NCI-H526 (cell line): Measurements from ENCODE around the gene TTL.
"Not testable (repeated sequence)": the region's sequence is repeated elsewhere in the genome, so short reads cannot be mapped to it uniquely, and the experiment has no call there.

Source experiments
- DNase-seq, 2 experiments: peaks; one replicate each; lab custom pipeline; 2025; lab: John Stamatoyannopoulos, UW

The TTL gene

DNA sequence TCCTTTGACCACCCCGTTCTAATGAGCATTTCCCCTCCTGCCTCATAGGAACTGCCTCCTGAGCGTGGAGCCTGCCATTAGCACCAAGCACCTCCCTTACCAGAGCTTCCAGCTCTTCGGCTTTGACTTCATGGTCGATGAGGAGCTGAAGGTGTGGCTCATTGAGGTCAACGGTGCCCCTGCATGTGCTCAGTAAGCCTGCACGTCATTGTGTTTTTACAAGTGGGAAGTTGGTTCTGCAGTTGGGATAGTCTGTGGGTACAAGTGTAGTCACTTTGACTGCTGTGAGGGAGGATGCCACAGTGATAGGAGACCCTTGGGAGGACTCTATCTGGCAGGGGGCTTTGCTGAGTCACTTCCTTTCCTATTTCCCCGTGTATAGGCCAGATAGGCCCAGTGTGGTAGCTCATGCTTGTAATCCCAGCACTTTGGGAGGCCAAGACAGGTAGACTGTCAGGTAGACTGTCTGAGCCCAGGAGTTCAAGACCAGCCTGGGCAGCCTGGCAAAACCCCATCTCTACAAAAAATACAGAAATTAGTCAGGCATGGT lies 38.4 kb downstream of the TTL start:
- no peak for DNase-seq

DNA sequence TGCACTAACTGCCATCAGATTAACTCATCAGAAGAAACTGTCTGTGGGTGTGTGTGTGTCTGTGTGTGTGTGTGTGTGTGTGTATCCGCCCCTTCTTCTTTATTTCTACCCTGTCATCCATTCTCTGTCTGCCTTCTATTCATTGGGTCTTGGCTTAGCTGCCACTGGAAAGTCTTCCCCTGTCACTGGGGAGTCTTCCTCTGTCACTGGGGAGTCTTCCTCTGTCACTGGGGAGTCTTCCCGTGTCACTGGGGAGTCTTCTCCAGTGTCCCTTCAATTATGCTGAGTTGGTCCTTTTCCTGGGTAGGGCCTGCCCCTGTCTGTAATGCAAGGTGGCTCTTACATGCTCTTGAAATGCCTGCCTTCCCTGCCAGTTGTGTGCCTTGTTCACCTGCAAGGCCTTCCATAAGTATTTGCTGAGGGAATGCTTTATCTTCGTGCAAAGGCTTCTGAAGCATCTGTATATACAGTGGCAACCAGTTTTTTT lies 41.4 kb downstream of the TTL start:
- DNase-seq = no peak

DNA sequence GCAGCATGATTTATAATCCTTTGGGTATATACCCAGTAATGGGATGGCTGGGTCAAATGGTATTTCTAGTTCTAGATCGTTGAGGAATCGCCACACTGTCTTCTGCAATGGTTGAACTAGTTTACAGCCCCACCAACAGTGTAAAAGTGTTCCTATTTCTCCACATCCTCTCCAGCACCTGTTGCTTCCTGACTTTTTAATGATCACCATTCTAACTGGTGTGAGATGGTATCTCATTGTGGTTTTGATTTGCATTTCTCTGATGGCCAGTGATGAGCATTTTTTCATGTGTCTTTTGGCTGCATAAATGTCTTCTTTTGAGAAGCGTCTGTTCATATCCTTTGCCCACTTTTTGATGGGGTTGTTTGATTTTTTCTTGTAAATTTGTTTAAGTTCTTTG lies 42.3 kb downstream of the TTL start:
- not testable (repeated sequence) for DNase-seq

DNA sequence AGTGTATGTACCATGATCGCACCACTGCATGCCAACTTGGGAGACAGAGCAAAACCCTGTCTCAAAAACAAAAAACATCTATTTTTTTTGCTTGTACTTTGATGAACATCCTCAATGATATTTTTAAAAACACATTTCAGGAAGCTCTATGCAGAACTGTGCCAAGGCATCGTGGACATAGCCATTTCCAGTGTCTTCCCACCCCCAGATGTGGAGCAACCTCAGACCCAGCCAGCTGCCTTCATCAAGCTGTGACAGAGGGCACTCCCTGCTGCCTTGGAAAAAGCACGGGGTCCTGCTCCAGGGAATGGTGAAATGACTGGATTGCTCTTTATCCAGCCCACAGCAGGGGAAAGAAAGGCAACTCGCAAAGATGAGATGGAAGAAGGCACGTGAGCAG lies 46.6 kb downstream of the TTL start:
- no peak for DNase-seq

DNA sequence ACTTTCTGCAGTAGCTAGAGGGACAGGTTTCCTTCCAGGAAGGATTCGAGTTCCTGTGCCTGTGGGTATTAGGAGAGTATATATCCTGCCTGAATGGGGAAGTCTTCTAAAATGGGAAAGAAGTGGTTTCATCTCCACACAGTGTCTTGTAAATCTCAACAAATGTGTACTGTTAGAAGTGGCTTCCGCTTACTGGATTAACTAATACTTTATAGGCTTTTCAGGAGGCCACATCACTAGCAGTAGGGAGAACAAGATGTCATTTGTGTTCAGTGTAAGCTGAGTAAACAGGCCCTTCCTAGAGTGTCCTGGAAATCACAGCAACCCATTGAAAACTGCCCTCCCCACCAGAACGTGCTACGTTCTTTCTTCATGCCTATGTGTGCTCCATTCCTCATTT lies 47.8 kb downstream of the TTL start:
- no peak for DNase-seq

DNA sequence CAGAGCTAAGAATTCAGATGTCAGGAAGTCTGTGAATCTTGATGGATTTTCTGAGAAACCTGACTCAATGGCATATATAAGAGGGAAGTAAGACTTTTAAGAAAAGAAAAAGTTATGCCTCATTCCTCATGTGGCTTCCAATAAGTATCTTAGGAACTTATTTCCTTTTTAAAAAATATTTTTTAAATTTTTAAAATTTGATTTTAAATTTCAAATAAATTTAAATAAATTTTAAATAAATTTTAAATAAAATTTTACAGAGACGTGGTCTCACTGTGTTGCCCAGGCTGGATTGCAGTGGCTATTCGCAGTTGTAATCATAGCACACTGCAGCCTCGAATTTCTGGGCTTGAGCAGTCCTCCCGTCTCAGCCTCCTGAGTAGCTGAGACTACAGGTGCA lies 48.8 kb downstream of the TTL start:
- DNase-seq = no peak

DNA sequence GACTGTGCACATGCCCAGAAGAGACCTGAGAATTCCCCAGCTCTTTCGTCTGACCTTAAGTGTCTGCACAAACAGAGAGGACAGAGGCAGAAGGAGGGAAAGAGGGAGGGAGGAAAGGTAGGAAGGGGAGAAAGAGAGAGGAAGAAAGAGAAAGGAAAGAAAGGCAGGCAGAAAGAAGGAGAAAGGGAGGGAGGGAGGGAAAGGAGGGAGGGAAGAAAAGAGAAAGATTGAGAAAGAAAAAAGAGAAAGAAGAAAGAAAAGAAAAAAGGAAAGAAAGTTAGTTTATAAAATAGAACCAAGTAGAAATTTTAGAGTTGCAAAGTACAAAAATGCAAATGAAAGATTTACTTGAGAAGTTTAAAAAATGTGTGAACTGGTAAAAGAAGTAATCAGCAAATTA lies 52.9 kb downstream of the TTL start:
- DNase-seq = no peak

DNA sequence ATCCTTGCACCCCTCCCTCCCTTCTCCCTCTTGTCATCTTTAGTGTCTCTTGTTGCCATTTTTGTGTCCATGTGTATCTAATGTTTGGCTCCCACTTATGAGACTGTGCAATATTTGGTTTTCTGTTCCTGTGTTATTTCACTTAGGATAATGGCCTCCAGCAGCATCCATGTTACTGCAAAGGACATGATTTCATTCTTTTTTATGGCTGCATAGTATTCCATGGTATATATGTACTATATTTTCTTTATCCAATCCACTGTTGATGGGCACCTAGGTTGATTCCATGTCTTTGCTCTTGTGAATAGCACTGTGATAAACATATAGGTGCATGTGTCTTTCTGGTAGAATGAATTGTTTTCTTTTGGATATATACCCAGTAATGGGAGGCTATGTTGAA lies 54.7 kb downstream of the TTL start:
- DNase-seq = not testable (repeated sequence)

DNA sequence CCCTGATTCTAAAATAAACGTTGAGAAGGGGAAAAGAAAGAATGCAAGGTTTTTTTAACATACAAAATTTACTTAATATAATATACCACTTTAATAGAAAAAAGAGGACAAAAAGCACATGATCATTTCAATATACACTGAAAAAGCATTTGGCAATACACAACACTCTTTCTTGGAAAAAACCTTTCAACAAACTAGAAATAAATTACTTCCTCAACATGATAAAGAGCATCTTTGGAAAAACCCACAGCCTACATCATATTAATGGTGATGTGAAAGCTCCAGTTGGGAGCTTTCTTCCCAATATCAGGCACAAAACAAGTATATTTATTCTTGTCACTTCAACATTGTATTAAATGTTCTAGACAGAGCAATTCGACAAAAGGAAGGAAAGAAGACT lies 57.4 kb downstream of the TTL start:
- no peak for DNase-seq

DNA sequence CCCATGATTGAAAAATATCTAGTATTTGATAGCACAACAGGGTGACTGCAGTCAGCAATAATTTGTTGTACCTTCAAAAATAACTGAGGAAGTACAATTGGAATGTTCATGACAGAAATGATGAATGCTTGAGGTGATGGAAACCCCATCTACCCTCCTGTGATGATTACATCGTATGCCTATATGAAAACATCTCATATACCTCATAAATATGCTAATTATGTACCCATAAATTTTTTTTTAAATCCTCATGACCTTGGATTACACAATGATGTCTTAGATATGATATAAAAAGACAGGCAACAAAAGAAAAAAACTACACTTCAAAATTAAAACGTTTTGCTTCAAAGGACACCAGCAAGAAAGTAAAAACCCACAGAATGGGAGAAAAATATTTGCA lies 59.0 kb downstream of the TTL start:
- DNase-seq = no peak

DNA sequence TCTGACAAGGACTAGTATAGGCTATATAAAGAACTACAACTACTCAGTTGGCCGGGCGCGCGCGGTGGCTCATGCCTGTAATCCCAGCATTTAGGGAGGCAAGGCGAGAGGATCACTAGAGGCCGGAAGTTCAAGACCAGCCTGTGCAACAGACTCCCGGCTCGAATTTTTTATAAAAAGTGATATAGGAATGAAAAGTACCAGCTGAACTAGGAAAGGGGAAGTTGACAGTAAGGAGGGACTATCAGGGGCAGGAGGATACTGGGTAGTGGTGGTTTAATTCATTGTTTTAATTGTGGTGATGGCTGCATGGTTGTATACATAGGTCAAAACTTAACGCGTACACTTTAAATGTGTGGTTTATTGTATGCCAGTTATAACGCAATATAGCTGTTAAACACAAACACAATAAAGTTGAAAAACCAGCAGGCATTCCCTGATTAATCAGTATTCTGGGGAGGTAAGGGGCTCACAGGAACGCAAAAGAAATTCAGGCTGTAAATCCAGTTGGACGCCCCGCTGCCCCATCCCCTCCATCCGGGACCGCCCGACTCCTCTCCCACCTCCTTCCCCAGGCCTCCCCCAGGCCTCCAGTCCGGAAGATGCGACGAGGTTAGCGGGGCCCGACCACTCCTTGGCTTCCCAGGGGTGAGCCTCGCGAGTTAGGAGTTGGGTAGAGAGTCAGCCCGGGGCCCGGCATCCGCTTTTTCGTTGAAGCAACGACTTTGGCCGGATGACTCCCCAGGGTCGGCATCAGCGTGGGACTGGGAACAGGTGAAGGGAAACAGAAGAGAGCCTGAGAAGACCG lies 59.6 kb downstream of the TTL start:
- DNase-seq = peak; percentile 74 to 89

DNA sequence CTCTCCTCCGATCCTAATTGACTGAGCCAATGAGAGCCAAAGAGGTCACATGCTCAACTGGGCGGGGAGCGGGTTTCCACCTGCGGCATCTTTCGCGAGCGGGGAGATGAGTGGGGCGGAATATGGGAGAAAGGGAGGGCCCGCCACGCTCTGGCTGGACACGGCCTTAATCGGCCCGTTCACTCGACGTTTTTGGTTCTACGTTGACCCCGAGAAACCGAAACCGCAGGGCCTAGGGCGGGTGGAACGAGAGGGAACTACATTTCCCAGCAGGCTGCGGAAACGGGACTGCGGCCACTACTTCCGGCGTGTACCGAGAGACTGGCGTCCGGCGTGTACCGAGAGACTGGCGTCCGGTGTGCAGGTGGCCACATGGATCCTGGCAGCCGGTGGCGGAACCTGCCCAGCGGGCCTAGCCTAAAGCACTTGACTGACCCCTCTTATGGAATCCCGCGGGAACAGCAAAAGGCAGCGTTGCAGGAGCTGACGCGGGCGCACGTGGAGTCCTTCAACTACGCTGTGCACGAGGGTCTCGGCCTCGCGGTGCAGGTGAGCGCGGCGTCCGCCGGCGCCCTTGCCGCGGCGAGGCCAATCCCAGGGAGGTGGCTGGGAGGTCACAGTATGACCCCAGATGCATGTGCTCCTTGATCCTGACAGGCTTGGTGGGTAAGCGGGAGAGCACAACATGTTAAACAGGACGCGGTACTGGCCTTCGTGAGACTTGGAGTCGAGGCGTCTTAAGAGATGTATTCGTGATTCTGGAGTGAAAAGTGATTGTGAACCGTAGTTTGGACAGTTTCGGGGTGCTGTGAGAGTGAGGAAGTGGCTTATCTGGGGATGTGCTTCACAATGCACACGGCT lies 60.4 kb downstream of the TTL start, which contains the start of gene POLR1B:
Gene POLR1B (plus strand): TSS at position 343 of the 861 bp plus-strand sequence. CDS start 30 bp downstream, at position 373.
- peak; percentile 85 to 91 for DNase-seq

DNA sequence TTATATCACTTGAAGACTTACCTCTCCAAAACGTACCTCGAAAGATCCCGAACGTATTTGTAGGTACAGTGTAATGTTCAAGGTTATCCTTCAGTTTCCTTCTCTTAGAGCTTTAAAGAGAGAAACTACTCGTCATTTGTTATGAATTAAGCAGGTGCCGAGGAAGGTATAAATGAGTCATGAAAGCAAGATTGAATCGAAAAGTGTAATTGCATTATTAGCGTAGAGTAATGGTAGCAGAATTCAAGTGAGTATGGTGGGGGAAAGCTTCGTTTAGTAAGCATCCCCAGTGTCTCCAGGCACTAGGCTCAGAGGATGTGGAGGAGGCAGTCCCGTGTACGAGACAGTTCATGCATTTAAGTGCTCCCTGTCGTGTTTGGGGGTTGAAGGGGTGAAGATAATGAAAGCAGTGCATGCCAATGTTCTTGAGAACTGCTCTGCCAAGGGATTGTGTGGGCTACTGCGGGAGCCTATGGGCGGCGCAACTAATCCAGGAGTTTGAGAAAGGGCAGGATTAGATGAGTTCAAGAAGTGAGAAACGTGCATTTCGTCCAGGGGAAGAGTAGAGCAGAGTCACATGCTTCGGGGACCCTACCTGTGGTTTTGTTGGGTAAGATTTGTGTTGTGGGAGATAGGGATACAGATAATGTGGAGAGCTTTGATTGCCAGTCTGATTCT lies 61.2 kb downstream of the TTL start:
- peak in 1 of 2 experiments; percentile 40 for DNase-seq

DNA sequence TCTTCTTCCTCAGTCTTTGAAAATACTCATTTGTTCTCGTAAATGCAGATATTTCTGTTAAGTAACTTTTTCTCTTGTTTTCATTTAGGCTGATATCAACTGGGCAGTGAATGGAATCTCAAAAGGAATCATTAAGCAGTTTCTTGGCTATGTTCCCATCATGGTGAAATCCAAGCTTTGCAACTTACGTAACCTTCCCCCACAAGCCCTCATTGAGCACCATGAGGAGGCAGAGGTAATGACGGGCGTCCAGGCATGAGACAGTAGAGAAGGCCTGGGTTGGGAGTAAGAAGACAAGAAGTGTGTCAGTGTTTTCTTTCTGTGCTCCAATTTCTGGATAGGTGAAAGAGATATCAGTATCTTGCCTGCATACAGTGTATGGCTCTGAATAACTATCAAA lies 65.4 kb downstream of the TTL start:
- no peak for DNase-seq

DNA sequence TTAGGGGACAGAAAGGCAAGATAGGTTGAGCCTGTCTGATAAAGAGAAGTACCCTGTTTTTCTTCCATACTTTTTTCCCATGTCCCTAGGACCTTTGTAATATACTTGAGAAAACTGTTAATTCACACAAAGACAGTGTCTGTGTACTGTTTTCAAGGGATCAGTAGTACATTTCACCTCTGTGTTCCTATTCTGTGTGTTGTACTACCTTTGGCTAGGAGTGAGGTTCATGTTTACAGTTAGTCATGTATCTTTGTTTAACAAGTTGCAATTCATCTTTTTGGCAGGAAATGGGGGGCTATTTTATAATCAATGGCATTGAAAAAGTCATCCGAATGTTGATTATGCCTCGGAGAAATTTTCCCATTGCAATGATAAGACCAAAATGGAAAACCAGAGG lies 67.0 kb downstream of the TTL start:
- no peak for DNase-seq

DNA sequence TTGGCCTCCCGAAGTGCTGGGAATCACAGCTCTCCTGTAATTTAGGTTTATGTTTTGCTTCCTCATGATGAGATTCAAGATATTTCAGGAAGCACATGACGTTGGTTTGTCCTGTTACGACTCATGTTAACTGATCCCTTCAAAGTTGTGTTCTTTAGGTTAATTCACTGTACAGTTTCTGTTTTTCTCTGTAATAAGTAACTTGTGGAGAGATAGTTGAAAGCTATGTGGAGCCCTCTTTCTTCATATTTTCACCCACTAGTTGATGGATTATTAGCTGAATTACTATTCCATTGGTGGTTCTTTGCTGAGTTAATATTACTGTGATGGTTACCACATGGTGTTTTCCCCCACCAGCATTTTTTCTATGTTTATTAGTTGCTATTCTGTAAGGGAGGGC lies 84.1 kb downstream of the TTL start:
- no peak for DNase-seq

DNA sequence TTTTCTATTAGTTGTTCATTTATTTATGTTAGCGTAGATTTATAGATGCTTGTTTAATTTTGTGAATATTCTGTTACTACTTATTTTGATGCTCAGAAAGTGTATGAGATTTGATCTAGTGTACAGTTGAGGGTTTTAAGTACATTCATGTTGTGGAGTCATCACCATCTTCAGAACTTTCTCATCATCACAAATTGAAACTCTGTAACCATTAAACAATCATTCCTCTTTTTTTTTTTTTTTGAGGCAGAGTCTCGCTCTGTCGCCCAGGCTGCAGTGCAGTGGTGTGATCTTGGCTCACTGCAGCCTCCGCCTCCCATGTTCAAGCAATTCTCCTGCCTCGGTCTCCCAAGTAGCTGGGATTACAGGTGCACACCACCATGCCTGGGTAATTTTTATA lies 84.6 kb downstream of the TTL start:
- DNase-seq = not testable (repeated sequence)

DNA sequence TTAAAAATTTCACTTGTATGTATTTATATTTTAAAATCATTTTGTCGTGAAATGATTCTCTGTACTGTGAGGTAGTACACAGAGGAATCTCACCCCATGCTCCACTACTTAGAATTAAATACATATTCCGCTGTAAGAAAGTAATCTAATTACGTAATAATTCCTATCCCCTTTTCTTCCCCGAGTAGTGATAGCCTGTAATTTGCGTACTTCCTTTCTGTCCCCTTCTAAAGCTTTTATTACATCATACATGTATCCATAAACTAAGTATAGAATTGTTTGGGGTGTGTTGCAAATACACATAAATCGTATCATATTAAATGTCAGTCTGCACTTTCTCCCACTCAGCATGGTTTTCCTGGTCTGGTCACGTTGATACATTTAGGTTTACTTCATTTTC lies 90.0 kb downstream of the TTL start:
- DNase-seq = no peak

DNA sequence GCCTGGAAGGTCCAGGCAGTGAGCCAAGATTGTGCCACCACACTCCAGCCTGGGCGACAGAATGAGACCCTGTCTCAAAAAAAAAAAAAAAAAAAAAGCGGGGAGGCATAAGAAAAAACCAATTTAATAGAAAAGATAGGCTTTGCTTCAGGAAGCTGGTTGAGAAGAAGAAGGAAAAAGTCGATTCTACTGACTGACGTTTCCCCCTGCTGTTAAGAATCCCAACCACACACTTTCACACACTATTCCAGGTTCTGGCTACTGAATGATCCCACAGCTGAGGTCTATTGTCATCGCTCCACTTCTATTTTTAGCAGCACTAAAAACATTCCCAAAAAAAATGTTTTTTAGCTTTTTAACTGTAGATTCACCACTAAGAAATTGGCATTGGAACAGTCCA lies 95.8 kb downstream of the TTL start:
- DNase-seq = no peak

DNA sequence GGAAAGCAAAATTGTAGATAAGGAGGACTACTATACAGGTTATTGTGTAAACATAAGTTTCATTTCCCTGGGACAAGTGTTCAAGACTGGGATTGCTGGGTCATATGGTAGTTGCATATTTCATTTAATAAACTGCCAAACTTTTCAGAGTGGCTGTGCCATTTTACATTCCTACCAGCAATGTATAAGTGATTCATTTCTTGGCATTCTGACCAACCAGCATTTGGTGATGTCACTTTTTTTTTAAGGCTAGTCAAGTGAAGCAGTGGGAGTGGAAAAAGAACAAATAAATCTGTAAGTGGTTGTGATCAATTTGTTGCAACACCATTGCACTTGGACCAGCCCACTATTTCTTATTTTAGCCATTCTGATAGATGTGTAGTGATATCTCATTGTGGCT lies 97.3 kb downstream of the TTL start:
- DNase-seq = no peak

DNA sequence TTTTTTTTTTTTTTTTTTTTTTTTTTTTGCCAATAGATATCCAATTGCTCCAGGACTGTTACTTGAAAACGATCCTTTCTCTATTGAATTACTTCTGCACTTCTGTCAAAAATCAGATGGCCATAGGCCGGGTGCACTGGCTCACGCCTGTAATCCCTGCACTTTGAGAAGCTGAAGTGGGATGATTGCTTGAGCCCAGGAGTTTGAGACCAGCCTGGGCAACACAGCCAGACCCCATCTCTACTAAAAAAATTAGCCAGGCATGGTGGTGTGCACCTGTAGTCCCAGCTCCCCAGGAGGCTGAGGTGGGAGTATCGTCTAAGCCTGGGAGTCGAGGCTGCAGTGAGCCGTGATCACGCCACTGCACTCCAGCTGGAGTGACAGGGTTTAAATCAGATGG lies 98.1 kb downstream of the TTL start:
- no peak for DNase-seq

DNA sequence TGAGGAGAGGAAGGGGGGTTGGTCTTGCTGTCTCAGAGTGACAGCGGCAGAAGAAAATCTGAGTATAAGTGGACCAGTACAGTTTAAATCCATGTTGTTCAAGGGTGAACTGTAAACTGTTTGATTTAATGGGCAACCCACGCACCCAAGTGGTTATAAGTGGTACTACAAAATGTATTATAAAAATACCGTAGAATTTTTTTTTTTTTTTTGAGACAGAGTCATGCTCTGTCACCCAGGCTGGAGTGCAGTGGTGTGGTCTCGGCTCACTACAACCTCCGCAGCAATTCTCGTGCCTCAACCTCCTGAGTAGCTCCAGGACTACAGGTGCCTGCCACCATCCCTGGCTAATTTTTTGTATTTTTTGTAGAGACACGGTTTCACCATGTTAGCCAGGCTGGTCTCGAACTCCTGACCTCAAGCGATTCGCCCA lies 100.4 kb downstream of the TTL start:
- peak; percentile 11 to 77 for DNase-seq
